A549 (cell line): ENCODE data around the gene GARS1. TPM values are rescaled to one million over a fixed set of nuclear protein-coding genes. Genes with fewer than 3 reads are reported as not detected.
"Not testable (repeated sequence)": the region's sequence is repeated elsewhere in the genome, so short reads cannot be mapped to it uniquely, and the experiment has no call there.

Experiments used
- ATAC-seq, 2 experiments: fragments of 200-7000 bp in 1 of 2; fragments of >200 bp in 1 of 2; cut with Nextera tagmentation in 1 of 2; cut with Tn5 transposase in 1 of 2; 3 replicates each; pipeline versions ENCODE4 v1.8.0 to v1.9.1; 2018 to 2020; ENCODE audit warnings: mild to moderate bottlenecking in 1 of 2, moderate library complexity in 1 of 2
- CTCF ChIA-PET: fragments of 300-600 bp; sonication (Branson Sonifier 250); formaldehyde crosslinking; extraction: SDS; loops from one replicate; lab custom pipeline; 2021; ENCODE audit warnings: antibody characterized with exemption, inconsistent platforms; lab: Yijun Ruan, JAX
- POLR2A ChIA-PET: fragments of 350-600 bp; formaldehyde crosslinking; extraction: SDS; loops from one replicate; lab custom pipeline; 2021; ENCODE audit warnings: antibody characterized with exemption, inconsistent platforms; lab: Yijun Ruan, JAX
- DNase-seq, 2 experiments: peaks; one replicate each; pipeline versions ENCODE4 v3.0.0 to v3.0.0-alpha.2; 2011 to 2016; ENCODE audit warnings: low read depth in 1 of 2, low spot score in 1 of 2
- FAIRE-seq: peaks from 2 replicates; lab custom pipeline; 2011; peaks lifted over from hg19 to GRCh38; lab: Jason Lieb, UNC
- H3K27ac ChIP-seq, 2 experiments: fragments of >200 bp; sonication (Bioruptor Twin); formaldehyde crosslinking; 3 replicates each; pipeline ENCODE4 v1.5.1; 2016 to 2017
- H3K4me1 ChIP-seq: fragments of >200 bp; sonication (Bioruptor Twin); formaldehyde crosslinking; 3 replicates; pipeline ENCODE4 v1.6.1; 2016
- H3K4me2 ChIP-seq: fragments of >200 bp; sonication (Bioruptor Twin); formaldehyde crosslinking; 3 replicates; pipeline ENCODE4 v1.6.1; 2016
- H3K4me3 ChIP-seq: fragments of >200 bp; sonication (Bioruptor Twin); formaldehyde crosslinking; 3 replicates; pipeline ENCODE4 v1.5.1; 2016
- H3K9me3 ChIP-seq: fragments of >200 bp; sonication (Bioruptor Twin); formaldehyde crosslinking; 3 replicates; pipeline ENCODE4 v1.6.1; 2016
- BCL3 ChIP-seq: fragments of >200 bp; sonication (Bioruptor Twin); formaldehyde crosslinking; IDR thresholded peaks from 3 replicates; pipeline ENCODE4 v1.6.1; 2016
- CHD4 ChIP-seq: fragments of 200-600 bp; sonication (generic); IDR thresholded peaks from 2 replicates; pipeline ENCODE4 v1.6.1; 2016; ENCODE audit warnings: antibody characterized with exemption, mild to moderate bottlenecking, borderline replicate concordance
- E2F6 ChIP-seq: IDR thresholded peaks from 2 replicates; pipeline ENCODE4 v1.6.1; 2012; ENCODE audit warnings: low read depth, borderline replicate concordance
- EHMT2 ChIP-seq: fragments of 200-600 bp; sonication (generic); IDR thresholded peaks from 2 replicates; pipeline ENCODE4 v1.6.1; 2016; ENCODE audit warnings: antibody characterized with exemption, low read depth, mild to moderate bottlenecking, moderate library complexity
- ESRRA ChIP-seq: fragments of 150-350 bp; IDR thresholded peaks from 2 replicates; pipeline ENCODE4 v1.6.1; 2014; ENCODE audit warnings: mild to moderate bottlenecking, low read length, borderline replicate concordance
- GATA3 ChIP-seq: IDR thresholded peaks from 2 replicates; pipeline ENCODE4 v1.6.1; 2012; ENCODE audit warnings: borderline replicate concordance
- HEYL ChIP-seq: fragments of 250-450 bp; sonication (Bioruptor Pico); IDR thresholded peaks from 2 replicates; pipeline ENCODE4 v1.8.0; 2021; ENCODE audit warnings: mild to moderate bottlenecking, moderate library complexity
- HOXB5 ChIP-seq: fragments of 250-450 bp; sonication (Bioruptor Pico); IDR thresholded peaks from 2 replicates; pipeline ENCODE4 v1.5.0; 2020; ENCODE audit warnings: mild to moderate bottlenecking, moderate library complexity
- KDM1A ChIP-seq: fragments of 200-600 bp; sonication (generic); IDR thresholded peaks from 2 replicates; pipeline ENCODE4 v1.6.1; 2016; ENCODE audit warnings: low read depth, mild to moderate bottlenecking
- MYC ChIP-seq: IDR thresholded peaks from 2 replicates; pipeline ENCODE4 v1.6.1; 2012; ENCODE audit warnings: mild to moderate bottlenecking, inconsistent platforms, low read length, improper control_type of control experiment, borderline replicate concordance
- RAD21 ChIP-seq, 2 experiments: fragments of >200 bp in 1 of 2; sonication (Bioruptor Twin) in 1 of 2; formaldehyde crosslinking in 1 of 2; IDR thresholded peaks in 1 of 2; conservative IDR thresholded peaks in 1 of 2; 2 replicates in 1 of 2; 3 replicates in 1 of 2; pipeline ENCODE4 v1.6.1; 2012 to 2018; ENCODE audit warnings: inconsistent platforms in 1 of 2
- RCOR1 ChIP-seq: fragments of 150-350 bp; IDR thresholded peaks from 2 replicates; pipeline ENCODE4 v1.6.1; 2014; ENCODE audit warnings: antibody characterized with exemption, low read length, low read depth
- RNF2 ChIP-seq: fragments of 200-600 bp; sonication (generic); IDR thresholded peaks from 2 replicates; pipeline ENCODE4 v1.6.1; 2016; ENCODE audit warnings: low read depth, mild to moderate bottlenecking, antibody characterized with exemption, moderate library complexity, borderline replicate concordance
- SMC3 ChIP-seq: fragments of >200 bp; sonication (Bioruptor Twin); formaldehyde crosslinking; IDR thresholded peaks from 3 replicates; pipeline ENCODE4 v1.6.1; 2018; ENCODE audit warnings: inconsistent platforms
- ZFP36 ChIP-seq: fragments of 450-650 bp; IDR thresholded peaks from 2 replicates; pipeline ENCODE4 v1.6.1; 2014; ENCODE audit warnings: borderline replicate concordance; ENCODE audit not compliant: partially characterized antibody
- WGBS: methylation state at CpG from one replicate; pipeline ENCODE4 v1.1.6; 2017; ENCODE audit errors: missing lambda C conversion rate; 5-methylcytosine and 5-hydroxymethylcytosine counted together
- polyA plus RNA-seq, 4 experiments: library from polyadenylated mRNA; depleted of rRNA in 3 of 4; stranded (reverse); fragments of >200 nt; fragmentation: RNase III in 1 of 4; extraction: RNeasy Plus Mini Kit Qiagen cat#74134 plus additional on column Dnase treatment in 1 of 4; gene quantifications; 2 replicates in 3 of 4; 3 replicates in 1 of 4; pipeline ENCODE4 v1.2.3, GENCODE V29; 2011 to 2017
- TF ChIP-seq, protein P1 (sequence below): fragments of >200 bp; sonication (Bioruptor Twin); formaldehyde crosslinking; IDR thresholded peaks from 2 replicates; pipeline ENCODE4 v1.6.1; 2016

The GARS1 gene
- polyA plus RNA-seq, 2 of the 4 experiments (the other 2 are of a cell fraction): 134 to 608 TPM

GRCh38 chr7:30635798-30636197, 41.1 kb downstream of the GARS1 start:
- Histone ChIP-seq H3K4me3 (no peak overlapping the region), H3K4me1 (no peaks in the 10 kb centered on the region; the same call in 2 of the 3 replicates), H3K4me2 (no peak overlapping the region), H3K27ac (no peak overlapping the region)
- POLR2A ChIA-PET: no interaction called here
- DNase-seq: no peak
- CTCF ChIA-PET: no interaction called here
- no peak for TF ChIP-seq E2F6
- TF ChIP-seq RNF2: no peak
- TF ChIP-seq, protein P1, sequence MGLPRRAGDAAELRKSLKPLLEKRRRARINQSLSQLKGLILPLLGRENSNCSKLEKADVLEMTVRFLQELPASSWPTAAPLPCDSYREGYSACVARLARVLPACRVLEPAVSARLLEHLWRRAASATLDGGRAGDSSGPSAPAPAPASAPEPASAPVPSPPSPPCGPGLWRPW: no peak
- TF ChIP-seq RAD21 (conservative IDR thresholded peaks at IDR 0.05 in 1 of 2, IDR thresholded peaks at IDR 0.05 in 1 of 2): no peak
- no peak for TF ChIP-seq ESRRA
- no peak for TF ChIP-seq EHMT2
- TF ChIP-seq RCOR1: no peak
- no peak for TF ChIP-seq KDM1A
- TF ChIP-seq ZFP36: no peak
- TF ChIP-seq CHD4: no peak
- TF ChIP-seq, all 56 proteins: peak for 0
- ATAC-seq (no peak), FAIRE-seq (no peak)
- WGBS: 91% methylated on average over 6 of the region's 6 CpGs
- no peaks in the 10 kb centered on the region for H3K9me3 ChIP-seq

- ATAC-seq: not testable (repeated sequence)
These were observed 47.6 kb downstream of the GARS1 start for GRCh38 chr7:30642322-30642721.

GRCh38 chr7:30642789-30643188, 48.1 kb downstream of the GARS1 start:
- FAIRE-seq: no peak

More at GRCh38 chr7:30642322-30642721, 47.6 kb downstream of the GARS1 start:
- H3K4me1 ChIP-seq, CTCF ChIA-PET, H3K27ac ChIP-seq, H3K4me2 ChIP-seq, POLR2A ChIA-PET, H3K4me3 ChIP-seq, H3K9me3 ChIP-seq, DNase-seq, FAIRE-seq: not testable (repeated sequence)
- 98% methylated on average over 15 of the region's 29 CpGs for WGBS

More at GRCh38 chr7:30642789-30643188, 48.1 kb downstream of the GARS1 start:
- Histone ChIP-seq H3K9me3 (no peaks in the 10 kb centered on the region), H3K4me2 (no peak overlapping the region), H3K27ac (no peak overlapping the region), H3K4me1 (no peaks in the 10 kb centered on the region), H3K4me3 (no peak overlapping the region)
- TF ChIP-seq E2F6 (no peak), HOXB5 (CRISPR knock-in tag) (no peak), SMC3 (no peak), BCL3 (no peak), GATA3 (no peak), MYC (no peak), HEYL (no peak)
- 78% methylated on average over 4 of the region's 4 CpGs for WGBS
- no peak for DNase-seq
- no peak for ATAC-seq
- ChIA-PET POLR2A (no interaction called here), CTCF (no interaction called here)
